Measurements from ENCODE around the gene DHX35. TPM values are rescaled to one million over a fixed set of nuclear protein-coding genes. Genes with fewer than 3 reads are reported as not detected.

DHX35 gene
- total RNA-seq, 2 experiments from 2014 or later = 13.0 to 15.6 TPM

GRCh38 chr20:38999217-38999616 is 37.1 kb downstream of the DHX35 start:
- no peaks in the 10 kb centered on the region for H4K20me1 ChIP-seq (ENCODE audit: insufficient read depth, low read length)
- BruUV-seq (replicated peaks) = no TSS peak
- no peaks in the 10 kb centered on the region for H3K4me1 ChIP-seq (ENCODE audit: insufficient read depth, low read length, poor library complexity, severe bottlenecking)

GRCh38 chr20:38999965-39000910 is 38.1 kb downstream of the DHX35 start:
- Histone ChIP-seq H3K4me1 (ENCODE audit: insufficient read depth, low read length, poor library complexity, severe bottlenecking) (no peaks in the 10 kb centered on the region), H3K27ac (ENCODE audit: low read depth, low read length, poor library complexity, severe bottlenecking) (no peak overlapping the region), H3K4me3 (ENCODE audit: low read depth, low read length, poor library complexity, severe bottlenecking) (no peak overlapping the region), H3K4me2 (ENCODE audit: low read length) (no peak overlapping the region), H3K36me3 (ENCODE audit: insufficient read depth, low read length) (peaks cover 83% of the 10 kb centered on the region), H2AFZ (ENCODE audit: low read length) (no peak overlapping the region), H3K79me2 (ENCODE audit: insufficient read depth, low read depth, low read length) (no peaks in the 10 kb centered on the region), H4K20me1 (ENCODE audit: insufficient read depth, low read length) (no peaks in the 10 kb centered on the region), H3K9me3 (ENCODE audit: low read length) (no peaks in the 10 kb centered on the region), H3K9me2 (ENCODE audit: insufficient read depth, low read length) (no peaks in the 10 kb centered on the region)
- POLR2A ChIA-PET = interaction anchor here (1.3 to 1.8 kb wide), 3 partner anchors 9 to 28 kb away, joined by 3 to 6 read pairs (median 3); no protein-coding TSS in a partner anchor
- BruUV-seq (replicated peaks) = no TSS peak
- DNase-seq (ENCODE audit: low spot score) = no peak
- TF ChIP-seq CTCF (conservative IDR thresholded peaks at IDR 0.05; ENCODE audit: low read length) = no peak
- no peak for TF ChIP-seq EZH2phosphoT487 (IDR thresholded peaks at IDR 0.05; ENCODE audit: borderline replicate concordance, low read depth, low read length)
- intact Hi-C loops (cut with micrococcal nuclease; ENCODE audit: unreplicated experiment) = no loop called here
- CTCF ChIA-PET (ENCODE audit: unreplicated experiment) = no interaction called here

More at GRCh38 chr20:38999217-38999616, 37.1 kb downstream of the DHX35 start:
- no peak overlapping the region for H3K4me3 ChIP-seq (ENCODE audit: low read depth, low read length, poor library complexity, severe bottlenecking)
- H3K27ac ChIP-seq (ENCODE audit: low read depth, low read length, poor library complexity, severe bottlenecking) = no peak overlapping the region
- H3K79me2 ChIP-seq (ENCODE audit: insufficient read depth, low read depth, low read length) = no peaks in the 10 kb centered on the region
- no peak overlapping the region for H2AFZ ChIP-seq (ENCODE audit: low read length)
- ChIA-PET CTCF (ENCODE audit: unreplicated experiment) (no interaction called here), POLR2A (interaction anchor here (1.3 to 1.8 kb wide), 2 partner anchors 10 to 29 kb away, joined by 3 to 6 read pairs; no protein-coding TSS in a partner anchor)
- H3K4me2 ChIP-seq (ENCODE audit: low read length) = no peak overlapping the region
- no peaks in the 10 kb centered on the region for H3K9me2 ChIP-seq (ENCODE audit: insufficient read depth, low read length)
- no peak for DNase-seq (ENCODE audit: low spot score)
- peaks cover 82% of the 10 kb centered on the region for H3K36me3 ChIP-seq (ENCODE audit: insufficient read depth, low read length)
- intact Hi-C loops (cut with micrococcal nuclease; ENCODE audit: unreplicated experiment) = no loop called here
- TF ChIP-seq EZH2phosphoT487 (IDR thresholded peaks at IDR 0.05; ENCODE audit: borderline replicate concordance, low read depth, low read length) = no peak
- no peak for TF ChIP-seq CTCF (conservative IDR thresholded peaks at IDR 0.05; ENCODE audit: low read length)
- H3K9me3 ChIP-seq (ENCODE audit: low read length) = no peaks in the 10 kb centered on the region

- DNase-seq (ENCODE audit: low spot score) = no peak
- no peak overlapping the region for H3K4me3 ChIP-seq (ENCODE audit: low read depth, low read length, poor library complexity, severe bottlenecking)
- no peak overlapping the region for H2AFZ ChIP-seq (ENCODE audit: low read length)
- intact Hi-C loops (cut with micrococcal nuclease; ENCODE audit: unreplicated experiment) = no loop called here
- CTCF ChIA-PET (ENCODE audit: unreplicated experiment) = no interaction called here
- H3K4me2 ChIP-seq (ENCODE audit: low read length) = no peak overlapping the region
- no peaks in the 10 kb centered on the region for H3K79me2 ChIP-seq (ENCODE audit: insufficient read depth, low read depth, low read length)
- H3K9me2 ChIP-seq (ENCODE audit: insufficient read depth, low read length) = no peaks in the 10 kb centered on the region
- H3K9me3 ChIP-seq (ENCODE audit: low read length) = no peaks in the 10 kb centered on the region
- peaks cover 95% of the 10 kb centered on the region for H3K36me3 ChIP-seq (ENCODE audit: insufficient read depth, low read length)
- no peak overlapping the region for H3K27ac ChIP-seq (ENCODE audit: low read depth, low read length, poor library complexity, severe bottlenecking)
- TF ChIP-seq EZH2phosphoT487 (IDR thresholded peaks at IDR 0.05; ENCODE audit: borderline replicate concordance, low read depth, low read length) = no peak
- TF ChIP-seq CTCF (conservative IDR thresholded peaks at IDR 0.05; ENCODE audit: low read length) = no peak
- H4K20me1 ChIP-seq (ENCODE audit: insufficient read depth, low read length) = no peaks in the 10 kb centered on the region
- no peaks in the 10 kb centered on the region for H3K4me1 ChIP-seq (ENCODE audit: insufficient read depth, low read length, poor library complexity, severe bottlenecking)
- POLR2A ChIA-PET = no interaction called here
- BruUV-seq (replicated peaks) = no TSS peak
Observed at GRCh38 chr20:39004508-39004907, 42.4 kb downstream of the DHX35 start.
